M059J (cell line): ENCODE data around the gene RAB8B. TPM values are rescaled to one million over a fixed set of nuclear protein-coding genes. Genes with fewer than 3 reads are reported as not detected.
A peak's percentile ranks its signal among the peaks of the same experiment; 100 is the strongest.

Experiments used
- DNase-seq: peaks from one replicate; pipeline ENCODE4 v3.0.0-alpha.2; 2012; ENCODE audit warnings: low read depth
- total RNA-seq: library from RNA; depleted of rRNA; stranded (reverse); fragments of >200 nt; shearing (Covaris generic); gene quantifications from 2 replicates; pipeline ENCODE4 v1.2.3, GENCODE V29; 2014

Gene RAB8B
- total RNA-seq, 1 experiment from 2014 or later = 48.5 TPM

GRCh38 chr15:63274427-63274826 is 85.0 kb downstream of the RAB8B start:
- DNase-seq = no peak

GRCh38 chr15:63276342-63277037 is 87.1 kb downstream of the RAB8B start:
- DNase-seq = no peak

GRCh38 chr15:63277038-63277892 is 87.9 kb downstream of the RAB8B start, which contains the start of gene APH1B:
APH1B (plus strand) TSS chr15:63277605; CDS start chr15:63277624, 19 bp downstream.
- peak; percentile 72 for DNase-seq

GRCh38 chr15:63277893-63278456 is 88.6 kb downstream of the RAB8B start:
- no peak for DNase-seq

GRCh38 chr15:63283126-63283525 is 93.7 kb downstream of the RAB8B start:
- DNase-seq = no peak

GRCh38 chr15:63284335-63284734 is 94.9 kb downstream of the RAB8B start:
- DNase-seq = no peak

- DNase-seq = no peak
Measured at GRCh38 chr15:63287109-63287508, 97.7 kb downstream of the RAB8B start.

GRCh38 chr15:63288342-63288741 is 98.9 kb downstream of the RAB8B start:
- DNase-seq = peak; percentile 23

- peak; percentile 67 for DNase-seq
Measured at GRCh38 chr15:63288778-63289378, 99.5 kb downstream of the RAB8B start.

GRCh38 chr15:63291507-63291906 is 102.1 kb downstream of the RAB8B start:
- peak; percentile 85 for DNase-seq

- no peak for DNase-seq
Measured at GRCh38 chr15:63292241-63292640, 102.8 kb downstream of the RAB8B start.

GRCh38 chr15:63292771-63293170 is 103.4 kb downstream of the RAB8B start:
- no peak for DNase-seq

GRCh38 chr15:63294359-63294758 is 105.0 kb downstream of the RAB8B start:
- DNase-seq = no peak

GRCh38 chr15:63295341-63295740 is 105.9 kb downstream of the RAB8B start:
- DNase-seq = no peak

- DNase-seq = no peak
Measured at GRCh38 chr15:63296195-63296594, 106.8 kb downstream of the RAB8B start.

- no peak for DNase-seq
Measured at GRCh38 chr15:63299943-63300575, 110.7 kb downstream of the RAB8B start.

GRCh38 chr15:63301088-63301487 is 111.7 kb downstream of the RAB8B start:
- no peak for DNase-seq

- no peak for DNase-seq
Measured at GRCh38 chr15:63305260-63305659, 115.9 kb downstream of the RAB8B start.

- DNase-seq = no peak
Measured at GRCh38 chr15:63306492-63307073, 117.2 kb downstream of the RAB8B start.

- no peak for DNase-seq
Measured at GRCh38 chr15:63308491-63308890, 119.1 kb downstream of the RAB8B start.

GRCh38 chr15:63308947-63309346 is 119.5 kb downstream of the RAB8B start:
- no peak for DNase-seq
